Panc1 (cell line): ENCODE data around the gene TRAPPC2B. TPM values are rescaled to one million over a fixed set of nuclear protein-coding genes. Genes with fewer than 3 reads are reported as not detected.

ENCODE experiments used
- ATAC-seq: fragments of 200-7000 bp; cut with Tn5 transposase; 2 replicates; pipeline ENCODE4 v1.9.1; 2020; ENCODE audit warnings: mild to moderate bottlenecking, moderate library complexity
- BruUV-seq: library from RNA; stranded (reverse); fragments of 400-500 nt; replicated peaks from 2 replicates; lab custom pipeline; 2021; lab: Mats Ljungman, UMichigan
- CTCF ChIA-PET: fragments of 300-600 bp; sonication (Branson Sonifier 250); formaldehyde crosslinking; loops from one replicate; lab custom pipeline; 2022; ENCODE audit warnings: antibody characterized with exemption; lab: Charles Lee
- POLR2A ChIA-PET: fragments of 300-600 bp; sonication (Branson Sonifier 250); formaldehyde crosslinking; loops from one replicate; lab custom pipeline; 2022; ENCODE audit warnings: antibody characterized with exemption; lab: Charles Lee
- DNase-seq: peaks from one replicate; pipeline ENCODE4 v3.0.0-alpha.2; 2010; ENCODE audit warnings: low read depth, low spot score
- H3K27ac ChIP-seq: 2 replicates; pipeline ENCODE4 v1.5.1; 2011; ENCODE audit warnings: mild to moderate bottlenecking, low read length, inconsistent platforms
- H3K27me3 ChIP-seq: fragments of 200-500 bp; sonication (Bioruptor generic); 2 replicates; pipeline ENCODE4 v1.6.0; 2014; ENCODE audit warnings: low read length, inconsistent platforms; ENCODE audit not compliant: control insufficient read depth, insufficient read depth
- H3K36me3 ChIP-seq: fragments of 200-500 bp; sonication (Bioruptor generic); 2 replicates; pipeline ENCODE4 v1.5.1; 2014; ENCODE audit warnings: inconsistent platforms, mild to moderate bottlenecking, low read length, moderate library complexity; ENCODE audit not compliant: control insufficient read depth, insufficient read depth
- H3K4me1 ChIP-seq: 2 replicates; pipeline ENCODE4 v1.5.1; 2011; ENCODE audit warnings: inconsistent platforms, mild to moderate bottlenecking, low read length, moderate library complexity; ENCODE audit not compliant: control insufficient read depth, insufficient read depth
- H3K4me3 ChIP-seq, 2 experiments: 2 replicates each; pipeline ENCODE4 v1.5.1; 2011 to 2012; ENCODE audit warnings: low read depth in 2 of 2, low read length in 2 of 2, mild to moderate bottlenecking in 2 of 2, inconsistent platforms in 1 of 2, moderate library complexity in 1 of 2
- H3K9me3 ChIP-seq: fragments of 200-500 bp; sonication (Bioruptor generic); 2 replicates; pipeline ENCODE4 v1.5.1; 2014; ENCODE audit warnings: low read depth, mild to moderate bottlenecking, inconsistent platforms, low read length, moderate library complexity; ENCODE audit not compliant: control insufficient read depth, insufficient read depth
- POLR2AphosphoS5 ChIP-seq: IDR thresholded peaks from 2 replicates; pipeline ENCODE4 v1.6.1; 2012; ENCODE audit warnings: mild to moderate bottlenecking, low read depth, low read length, moderate library complexity
- REST ChIP-seq, 2 experiments: IDR thresholded peaks; 2 replicates each; pipeline ENCODE4 v1.6.1; 2011 to 2012; ENCODE audit warnings: low read depth in 2 of 2, control low read depth in 1 of 2, low read length in 1 of 2, mild to moderate bottlenecking in 1 of 2, moderate library complexity in 1 of 2; ENCODE audit not compliant: insufficient read depth in 1 of 2
- SIN3A ChIP-seq: IDR thresholded peaks from 2 replicates; pipeline ENCODE4 v1.6.1; 2012; ENCODE audit warnings: low read depth, mild to moderate bottlenecking, low read length, moderate library complexity, borderline replicate concordance; ENCODE audit not compliant: insufficient read depth
- TCF7L2 ChIP-seq: IDR thresholded peaks from 2 replicates; pipeline ENCODE4 v1.6.1; 2011; ENCODE audit warnings: mild to moderate bottlenecking, low read depth, low read length, inconsistent platforms
- in situ Hi-C: cut with HindIII; loops from 2 replicates; pipeline ENCODE4 v1.10.0; 2016; ENCODE audit warnings: low sequenced_read_pairs, low pct_unique_long_range_greater_than_20kb
- intact Hi-C: fragments of 100-400 bp; cut with micrococcal nuclease; formaldehyde crosslinking; loops from one replicate; pipeline ENCODE4 v1.10.0; 2022; ENCODE audit not compliant: unreplicated experiment
- total RNA-seq: library from RNA; stranded (reverse); gene quantifications from one replicate; pipeline ENCODE4 v1.2.1, GENCODE V29; 2021; ENCODE audit not compliant: unreplicated experiment
- TF ChIP-seq, protein P1 (sequence below): fragments of 450-650 bp; IDR thresholded peaks from 2 replicates; pipeline ENCODE4 v1.5.1; 2017; ENCODE audit warnings: mild to moderate bottlenecking

The TRAPPC2B gene
- total RNA-seq, 1 experiment from 2014 or later: 15.1 TPM

GRCh38 chr19:57348136-57348535, 15.2 kb upstream of the TRAPPC2B start:
- in situ Hi-C loops (no loop called here), intact Hi-C loops (no loop called here)
- H3K36me3 ChIP-seq: peaks cover 5% of the 10 kb centered on the region; the same call in 1 of the 2 replicates
- no peaks in the 10 kb centered on the region for H3K27me3 ChIP-seq
- no peak overlapping the region for H3K27ac ChIP-seq
- no peaks in the 10 kb centered on the region for H3K9me3 ChIP-seq
- POLR2A ChIA-PET: interaction anchor here (0.5 kb wide), 1 partner anchor 51 kb away, joined by 4 read pairs; no protein-coding TSS in a partner anchor
- H3K4me1 ChIP-seq: peaks cover 11% of the 10 kb centered on the region; the same call in 1 of the 2 replicates
- ATAC-seq: no peak
- DNase-seq: no peak
- CTCF ChIA-PET: no interaction called here
- TF ChIP-seq SIN3A (no peak), TCF7L2 (no peak), REST (IDR thresholded peaks at IDR 0.05; ENCODE audit: insufficient read depth in 1 of 2, low read depth in 2 of 2, low read length in 1 of 2) (no peak), POLR2AphosphoS5 (no peak)
- TF ChIP-seq, protein P1, sequence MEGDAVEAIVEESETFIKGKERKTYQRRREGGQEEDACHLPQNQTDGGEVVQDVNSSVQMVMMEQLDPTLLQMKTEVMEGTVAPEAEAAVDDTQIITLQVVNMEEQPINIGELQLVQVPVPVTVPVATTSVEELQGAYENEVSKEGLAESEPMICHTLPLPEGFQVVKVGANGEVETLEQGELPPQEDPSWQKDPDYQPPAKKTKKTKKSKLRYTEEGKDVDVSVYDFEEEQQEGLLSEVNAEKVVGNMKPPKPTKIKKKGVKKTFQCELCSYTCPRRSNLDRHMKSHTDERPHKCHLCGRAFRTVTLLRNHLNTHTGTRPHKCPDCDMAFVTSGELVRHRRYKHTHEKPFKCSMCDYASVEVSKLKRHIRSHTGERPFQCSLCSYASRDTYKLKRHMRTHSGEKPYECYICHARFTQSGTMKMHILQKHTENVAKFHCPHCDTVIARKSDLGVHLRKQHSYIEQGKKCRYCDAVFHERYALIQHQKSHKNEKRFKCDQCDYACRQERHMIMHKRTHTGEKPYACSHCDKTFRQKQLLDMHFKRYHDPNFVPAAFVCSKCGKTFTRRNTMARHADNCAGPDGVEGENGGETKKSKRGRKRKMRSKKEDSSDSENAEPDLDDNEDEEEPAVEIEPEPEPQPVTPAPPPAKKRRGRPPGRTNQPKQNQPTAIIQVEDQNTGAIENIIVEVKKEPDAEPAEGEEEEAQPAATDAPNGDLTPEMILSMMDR: no peak
- no TSS peak for BruUV-seq
- no peak overlapping the region for H3K4me3 ChIP-seq

GRCh38 chr19:57350877-57351805, 12.2 kb upstream of the TRAPPC2B start, which contains the start of gene ZNF304:
Gene ZNF304, plus strand, starts transcription at chr19:57351271. Its CDS starts 394 bp downstream, at chr19:57351665.
- Histone ChIP-seq H3K36me3 (peaks cover 7% of the 10 kb centered on the region), H3K27ac (peak within 1 kb of the TSS; percentile 90), H3K4me3 (peak within 1 kb of the TSS; percentile 87 to 97), H3K9me3 (peaks cover 15% of the 10 kb centered on the region), H3K4me1 (peaks cover 11% of the 10 kb centered on the region; the same call in 1 of the 2 replicates), H3K27me3 (no peaks in the 10 kb centered on the region)
- ChIA-PET POLR2A (interaction anchor here (0.7 kb wide), 1 partner anchor 38 kb away, joined by 3 read pairs; the partner anchor contains the start of gene ZNF548), CTCF (no interaction called here)
- intact Hi-C loops (no loop called here), in situ Hi-C loops (no loop called here)
- no TSS peak for BruUV-seq
- ATAC-seq: peak; percentile 100
- TF ChIP-seq POLR2AphosphoS5 (peak; percentile 80; the same call in 1 of the 2 replicates), REST (IDR thresholded peaks at IDR 0.05; ENCODE audit: insufficient read depth in 1 of 2, low read depth in 2 of 2, low read length in 1 of 2) (no peak)
- TF ChIP-seq, protein P1: no peak
- peak; percentile 86 for DNase-seq
